H1 (cell line): ENCODE measurements around the gene PRCD. TPM values are rescaled to one million over a fixed set of nuclear protein-coding genes. Genes with fewer than 3 reads are reported as not detected.

Experiments used
- CTCF ChIA-PET: fragments of 300-600 bp; sonication (Branson Sonifier 250); formaldehyde crosslinking; loops from one replicate; lab custom pipeline; 2021; ENCODE audit not compliant: partially characterized antibody; lab: Charles Lee
- POLR2A ChIA-PET: fragments of 300-600 bp; sonication (Branson Sonifier 250); formaldehyde crosslinking; loops from one replicate; lab custom pipeline; 2021; ENCODE audit warnings: inconsistent platforms; ENCODE audit not compliant: partially characterized antibody; lab: Charles Lee
- DNase-seq, 2 experiments: peaks; one replicate each; pipeline versions ENCODE4 v3.0.0 to v3.0.0-alpha.2; 2010 to 2022; ENCODE audit warnings: low spot score in 2 of 2, low read depth in 1 of 2, mixed read lengths in 1 of 2
- FAIRE-seq: peaks from 2 replicates; lab custom pipeline; 2011; peaks lifted over from hg19 to GRCh38; lab: Jason Lieb, UNC
- H2AFZ ChIP-seq: 2 replicates; pipeline ENCODE4 v1.8.1; 2012; ENCODE audit warnings: low read length, inconsistent platforms
- H2AK5ac ChIP-seq: 2 replicates; pipeline ENCODE4 v1.6.1; 2013; ENCODE audit warnings: low read depth, low read length
- H2BK120ac ChIP-seq: replicated peaks from 2 replicates; pipeline ENCODE3; 2013; ENCODE audit warnings: low read depth, low read length, inconsistent platforms
- H2BK12ac ChIP-seq: 2 replicates; pipeline ENCODE4 v1.6.1; 2013; ENCODE audit warnings: low read depth, low read length
- H2BK15ac ChIP-seq: 2 replicates; pipeline ENCODE4 v1.6.1; 2013; ENCODE audit warnings: low read length
- H2BK20ac ChIP-seq: 2 replicates; pipeline ENCODE4 v1.6.1; 2013; ENCODE audit warnings: low read length
- H2BK5ac ChIP-seq: 2 replicates; pipeline ENCODE4 v1.6.1; 2013; ENCODE audit warnings: low read depth, low read length
- H3K14ac ChIP-seq: 2 replicates; pipeline ENCODE4 v1.6.1; 2013; ENCODE audit warnings: inconsistent platforms; ENCODE audit not compliant: insufficient read length
- H3K18ac ChIP-seq: 2 replicates; pipeline ENCODE4 v1.6.1; 2013; ENCODE audit warnings: low read length; ENCODE audit errors: extremely low read depth
- H3K23ac ChIP-seq: 2 replicates; pipeline ENCODE4 v1.6.1; 2013; ENCODE audit warnings: inconsistent platforms; ENCODE audit not compliant: insufficient read length
- H3K23me2 ChIP-seq: 2 replicates; pipeline ENCODE4 v1.6.1; 2013; ENCODE audit warnings: low read depth, low read length
- H3K27ac ChIP-seq: 2 replicates; pipeline ENCODE4 v1.6.1; 2011; ENCODE audit warnings: low read depth, low read length, inconsistent platforms
- H3K27me3 ChIP-seq, 4 experiments: replicated peaks in 1 of 4; 1 replicate in 1 of 4; 2 replicates in 3 of 4; pipeline versions ENCODE4 v1.6.1 to v1.8.1; 2011 to 2013; ENCODE audit warnings: low read length in 3 of 4, mild to moderate bottlenecking in 3 of 4, inconsistent platforms in 2 of 4, mixed read lengths in 2 of 4, moderate library complexity in 1 of 4; ENCODE audit not compliant: control insufficient read depth in 3 of 4, insufficient read depth in 3 of 4; ENCODE audit errors: extremely low read depth in 1 of 4
- H3K36me3 ChIP-seq, 4 experiments: 2 replicates each; pipeline versions ENCODE4 v1.6.1 to v1.8.1; 2011 to 2013; ENCODE audit warnings: mild to moderate bottlenecking in 4 of 4, low read length in 3 of 4, moderate library complexity in 2 of 4, control low read depth in 1 of 4, inconsistent platforms in 1 of 4; ENCODE audit not compliant: insufficient read depth in 4 of 4, control insufficient read depth in 2 of 4
- H3K4ac ChIP-seq: replicated peaks from 2 replicates; pipeline ENCODE3; 2013; ENCODE audit warnings: low read length, low read depth, mixed read lengths, inconsistent platforms; ENCODE audit not compliant: insufficient read length
- H3K4me1 ChIP-seq, 4 experiments: replicated peaks in 1 of 4; 1 replicate in 1 of 4; 2 replicates in 3 of 4; pipeline versions ENCODE4 v1.6.1 to v1.8.1; 2011 to 2013; ENCODE audit warnings: low read length in 3 of 4, inconsistent platforms in 2 of 4, mixed read lengths in 1 of 4; ENCODE audit not compliant: insufficient read depth in 4 of 4, control insufficient read depth in 3 of 4
- H3K4me2 ChIP-seq, 2 experiments: 2 replicates each; pipeline versions ENCODE4 v1.6.1 to v1.8.1; 2011 to 2013; ENCODE audit warnings: low read depth in 2 of 2, low read length in 2 of 2, control low read depth in 1 of 2, inconsistent platforms in 1 of 2, mild to moderate bottlenecking in 1 of 2; ENCODE audit not compliant: insufficient read depth in 1 of 2
- H3K4me3 ChIP-seq, 4 experiments: fragments of 200-600, 300-600 bp in 1 of 4; sonication (generic), shearing (Covaris generic), sonication (Bioruptor Twin) in 1 of 4; 2 replicates each; pipeline versions ENCODE4 v1.5.1 to v1.8.1; 2011 to 2016; ENCODE audit warnings: low read length in 4 of 4, low read depth in 3 of 4, control low read depth in 2 of 4, inconsistent platforms in 2 of 4, mild to moderate bottlenecking in 2 of 4, mixed read lengths in 1 of 4, moderate library complexity in 1 of 4; ENCODE audit not compliant: insufficient read depth in 2 of 4; ENCODE audit errors: extremely low read depth in 1 of 4
- H3K56ac ChIP-seq: replicated peaks from 2 replicates; pipeline ENCODE3; 2013; ENCODE audit warnings: low read depth, mild to moderate bottlenecking, mixed read lengths, low read length, inconsistent platforms; ENCODE audit not compliant: insufficient read length
- H3K79me1 ChIP-seq: 2 replicates; pipeline ENCODE4 v1.6.1; 2013; ENCODE audit warnings: low read depth, low read length, control low read depth
- H3K79me2 ChIP-seq, 2 experiments: 2 replicates each; pipeline versions ENCODE4 v1.6.1 to v1.8.1; 2012 to 2013; ENCODE audit warnings: low read length in 2 of 2, mild to moderate bottlenecking in 2 of 2, inconsistent platforms in 1 of 2; ENCODE audit not compliant: insufficient read depth in 2 of 2, control insufficient read depth in 1 of 2
- H3K9ac ChIP-seq, 4 experiments: replicated peaks in 1 of 4; 1 replicate in 1 of 4; 2 replicates in 3 of 4; pipeline versions ENCODE4 v1.6.1 to v1.8.1; 2011 to 2013; ENCODE audit warnings: low read depth in 3 of 4, low read length in 3 of 4, control low read depth in 2 of 4, mild to moderate bottlenecking in 2 of 4, moderate library complexity in 2 of 4, inconsistent platforms in 1 of 4; ENCODE audit errors: extremely low read depth in 1 of 4
- H3K9me3 ChIP-seq, 2 experiments: 2 replicates each; pipeline versions ENCODE4 v1.6.1 to v1.8.1; 2012 to 2013; ENCODE audit warnings: mild to moderate bottlenecking in 2 of 2, moderate library complexity in 2 of 2, control low read depth in 1 of 2, inconsistent platforms in 1 of 2, low read depth in 1 of 2, low read length in 1 of 2, mixed read lengths in 1 of 2; ENCODE audit not compliant: insufficient read depth in 2 of 2
- H4K20me1 ChIP-seq, 2 experiments: replicated peaks in 1 of 2; 2 replicates each; pipeline versions ENCODE3 to v1.8.1; 2011 to 2013; ENCODE audit warnings: inconsistent platforms in 2 of 2, low read length in 2 of 2, mild to moderate bottlenecking in 1 of 2; ENCODE audit not compliant: insufficient read depth in 2 of 2, control insufficient read depth in 1 of 2
- H4K5ac ChIP-seq: 2 replicates; pipeline ENCODE4 v1.6.1; 2013; ENCODE audit warnings: low read length, low read depth, mixed read lengths, inconsistent platforms; ENCODE audit not compliant: insufficient read length
- H4K8ac ChIP-seq: 2 replicates; pipeline ENCODE4 v1.8.0; 2013; ENCODE audit warnings: mild to moderate bottlenecking, moderate library complexity, low read length, inconsistent platforms; ENCODE audit not compliant: insufficient read depth; ENCODE audit errors: extremely low read depth
- H4K91ac ChIP-seq: replicated peaks from 2 replicates; pipeline ENCODE3; 2013; ENCODE audit warnings: low read length, mixed read lengths, inconsistent platforms; ENCODE audit not compliant: insufficient read length
- KDM1A ChIP-seq: fragments of 200-600, 300-600 bp; sonication (generic); IDR thresholded peaks from 2 replicates; pipeline ENCODE4 v1.7.1; 2016; ENCODE audit warnings: mild to moderate bottlenecking, low read length, borderline replicate concordance
- TBP ChIP-seq: IDR thresholded peaks from 2 replicates; pipeline ENCODE4 v1.6.1; 2011; ENCODE audit warnings: low read depth, low read length, improper control_type of control experiment
- WGBS, 2 experiments: shearing (Covaris generic) in 1 of 2; methylation state at CpG; one replicate each; pipeline versions ENCODE4 v1.1.6 to v1.1.7; 2013 to 2015; ENCODE audit warnings: low lambda C conversion rate in 2 of 2, mixed read lengths in 2 of 2, inconsistent platforms in 1 of 2, low coverage in 1 of 2, missing lambda C conversion rate in 1 of 2; ENCODE audit not compliant: insufficient replicate concordance in 2 of 2, insufficient coverage in 1 of 2, insufficient read length in 1 of 2; ENCODE audit errors: extremely low coverage in 1 of 2, missing lambda C conversion rate in 1 of 2; 5-methylcytosine and 5-hydroxymethylcytosine counted together
- polyA plus RNA-seq, 7 experiments: library from polyadenylated mRNA; depleted of rRNA in 3 of 7; stranded (reverse) in 5 of 7; unstranded in 2 of 7; fragments of >200 nt in 5 of 7; fragments of 200-250 nt in 2 of 7; gene quantifications; 1 replicate in 5 of 7; 2 replicates in 1 of 7; 4 replicates in 1 of 7; pipeline versions ENCODE4 v1.2.1 to v1.2.3, GENCODE V29; 2011 to 2013; ENCODE audit warnings: missing spikeins in 2 of 7, mixed read lengths in 2 of 7
- total RNA-seq: library from RNA; stranded (reverse); fragmentation: NEBNext Ultra II Directional; extraction: Animal tissue kit (Norgen Biotek cat#: 25700); gene quantifications from 2 replicates; pipeline ENCODE4 v1.2.1, GENCODE V29; 2021

The PRCD gene
- total and polyA plus RNA-seq, 2 of the 8 experiments (the other 6 are each of a cell fraction or from before 2014, with no cell fraction given), result 0.77 to 2.1 TPM

GRCh38 chr17:76536511-76537287, 3.1 kb upstream of the PRCD start:
- Histone ChIP-seq H3K79me1 (no peaks in the 10 kb centered on the region), H3K14ac (no peak overlapping the region), H3K79me2 (no peaks in the 10 kb centered on the region), H3K9me3 (no peaks in the 10 kb centered on the region), H3K18ac (no peak overlapping the region), H3K4me2 (peak overlapping the region; percentile 76 to 99), H3K9ac (peak overlapping the region in 1 of 4 experiments; percentile 40; a peak in 2 of 7 replicates), H3K4ac (no peak overlapping the region), H4K5ac (no peak overlapping the region), H2BK120ac (no peak overlapping the region), H4K20me1 (no peaks in the 10 kb centered on the region), H2AK5ac (0 out of 2 replicates have a peak overlapping the region, but pooled peaks have one; percentile 0), H3K4me3 (peak overlapping the region; percentile 33 to 67 (median 44); a peak in 7 of 8 replicates), H3K23me2 (peaks cover 11% of the 10 kb centered on the region), H3K36me3 (no peaks in the 10 kb centered on the region), H2AFZ (no peak overlapping the region), H3K56ac (no peak overlapping the region), H2BK5ac (no peak overlapping the region), H2BK20ac (no peak overlapping the region), H4K91ac (no peak overlapping the region), H2BK15ac (no peak overlapping the region), H3K27me3 (peaks cover 8 to 46% (median 37%) of the 10 kb centered on the region in 4 experiments), H4K8ac (no peak overlapping the region), H3K27ac (no peak overlapping the region), H3K23ac (no peak overlapping the region), H3K4me1 (peaks cover 0 to 16% (median 9%) of the 10 kb centered on the region in 4 experiments; a peak in 6 of 7 replicates), H2BK12ac (no peak overlapping the region)
- peak; percentile 90; the same call in 1 of the 2 replicates for TF ChIP-seq KDM1A
- TF ChIP-seq TBP, result no peak
- WGBS, 2 experiments, result 48% methylated on average over 23 of the region's 25 CpGs; no CpG with 5 or more reads in 1 of the 2 experiments
- FAIRE-seq (no peak), DNase-seq (no peak)
- ChIA-PET CTCF (interaction anchor here (0.9 to 15.6 kb wide), 8 partner anchors 9 to 147 kb away, joined by 3 to 260 read pairs (median 4); no protein-coding TSS in a partner anchor), POLR2A (interaction anchor here (0.6 to 5.7 kb wide), 6 partner anchors 8 to 200 kb away, joined by 3 to 28 read pairs (median 3); no protein-coding TSS in a partner anchor)
